Lower leg skin (tissue), 4 donors: Measurements from ENCODE around the gene CAMTA1. TPM values are rescaled to one million over a fixed set of nuclear protein-coding genes. Genes with fewer than 3 reads are reported as not detected.

Source experiments
- DNase-seq, 2 donors: peaks; one replicate each; pipeline ENCODE4 v3.0.0-alpha.2; 2019; ENCODE audit warnings: low spot score in 2 of 2
- H3K4me3 ChIP-seq: fragments of 200-600 bp; sonication (generic); 2 replicates; pipeline ENCODE4 v1.5.1; 2017; ENCODE audit warnings: mild to moderate bottlenecking, low read depth; ENCODE audit not compliant: poor library complexity, severe bottlenecking
- CTCF ChIP-seq, 3 donors: fragments of 450-650 bp; IDR thresholded peaks; one replicate each; pipeline ENCODE4 v1.5.1; 2016; ENCODE audit warnings: antibody characterized with exemption in 3 of 3, mild to moderate bottlenecking in 3 of 3, moderate library complexity in 2 of 3
- POLR2A ChIP-seq, 2 donors: fragments of 450-650 bp; IDR thresholded peaks; one replicate each; pipeline ENCODE4 v1.6.1; 2016 to 2017; ENCODE audit warnings: antibody characterized with exemption in 2 of 2, mild to moderate bottlenecking in 1 of 2, moderate library complexity in 1 of 2
- WGBS, 2 donors: methylation state at CpG; one replicate each; pipeline ENCODE4 v1.1.5; 2018; 5-methylcytosine and 5-hydroxymethylcytosine counted together
- intact Hi-C: fragments of 100-400 bp; cut with DNase I; formaldehyde crosslinking; loops from one replicate; pipeline ENCODE4 v1.15.0; 2023; ENCODE audit warnings: low total_unique reads
- total RNA-seq, 4 donors: library from RNA; depleted of rRNA; stranded (reverse); fragments of >200 nt; gene quantifications; one replicate each; pipeline ENCODE4 v1.1.0, GENCODE V29; 2016

Gene CAMTA1
- total RNA-seq, 4 donors from 2014 or later = 24.4 to 52.3 (median 32.9) TPM

DNA sequence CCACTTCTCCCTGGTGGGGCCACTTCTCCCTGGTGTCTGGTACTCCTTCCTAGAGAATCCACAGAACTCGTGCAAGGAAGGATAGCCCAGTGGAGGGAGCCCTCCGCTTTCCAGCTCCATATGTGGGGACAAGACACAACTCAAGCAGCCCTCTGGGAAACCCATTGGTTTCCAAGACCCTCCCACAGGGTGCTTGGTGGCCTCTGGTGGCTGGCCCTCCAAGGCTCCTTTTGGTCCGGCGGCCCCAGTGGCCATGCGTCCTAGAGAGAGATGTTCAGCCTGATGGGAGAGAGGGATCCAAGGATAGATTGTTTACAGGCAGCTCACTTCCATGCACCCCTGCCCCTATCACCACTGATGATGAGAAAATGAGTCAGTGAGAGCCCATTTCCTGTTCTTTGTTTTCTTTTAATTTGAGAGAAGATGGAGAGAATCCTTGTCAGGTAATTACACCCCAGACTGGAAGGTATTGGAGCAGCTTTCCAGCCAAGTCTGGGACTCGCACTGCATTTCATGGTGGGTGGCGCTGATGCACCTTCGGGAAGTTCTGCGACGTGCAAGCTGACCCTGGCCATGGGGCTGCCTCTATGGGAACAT lies 499.7 kb downstream of the CAMTA1 start:
- DNase-seq = peak in 1 of 2 donors; percentile 18
- TF ChIP-seq CTCF (IDR thresholded peaks at IDR 0.05) (no peak), POLR2A (IDR thresholded peaks at IDR 0.05) (no peak)
- no peak overlapping the region for H3K4me3 ChIP-seq
- WGBS, 2 donors = 90 to 94% methylated on average over 10 of the region's 10 CpGs
- intact Hi-C loops = no loop called here

DNA sequence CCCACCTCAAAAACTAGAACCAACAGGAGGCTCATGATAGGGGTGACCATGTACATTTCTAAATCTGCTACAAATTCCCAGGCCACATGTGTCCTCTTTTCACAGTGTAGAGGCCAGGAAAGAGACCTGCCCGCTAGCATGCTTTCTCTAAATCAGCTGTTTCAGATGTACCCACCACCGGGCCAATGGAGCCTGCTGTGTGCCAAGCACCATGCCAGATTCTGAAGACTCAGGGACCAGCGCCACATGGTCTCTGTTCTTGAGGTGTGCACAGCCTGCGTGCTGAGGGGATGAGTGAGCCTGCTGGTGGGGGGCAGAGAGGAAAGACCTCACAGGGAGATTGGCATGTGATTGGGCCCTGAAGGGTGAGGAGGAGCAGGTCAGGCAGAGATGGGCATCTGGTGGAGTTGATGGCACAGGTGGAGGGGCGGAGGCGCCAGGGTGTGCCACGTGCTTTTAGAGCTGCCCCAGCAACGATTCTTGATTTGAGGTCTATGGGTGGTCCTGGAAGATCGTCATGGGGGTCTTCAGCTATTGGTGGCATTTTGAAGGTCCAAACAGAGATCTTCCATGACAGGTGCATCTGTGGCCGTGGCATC lies 500.7 kb downstream of the CAMTA1 start:
- intact Hi-C loops = no loop called here
- TF ChIP-seq POLR2A (IDR thresholded peaks at IDR 0.05) = no peak
- no peak for TF ChIP-seq CTCF (IDR thresholded peaks at IDR 0.05)
- DNase-seq = peak in 1 of 2 donors; percentile 63
- H3K4me3 ChIP-seq = no peak overlapping the region
- WGBS, 2 donors = 90 to 95% methylated on average over 10 of the region's 10 CpGs

DNA sequence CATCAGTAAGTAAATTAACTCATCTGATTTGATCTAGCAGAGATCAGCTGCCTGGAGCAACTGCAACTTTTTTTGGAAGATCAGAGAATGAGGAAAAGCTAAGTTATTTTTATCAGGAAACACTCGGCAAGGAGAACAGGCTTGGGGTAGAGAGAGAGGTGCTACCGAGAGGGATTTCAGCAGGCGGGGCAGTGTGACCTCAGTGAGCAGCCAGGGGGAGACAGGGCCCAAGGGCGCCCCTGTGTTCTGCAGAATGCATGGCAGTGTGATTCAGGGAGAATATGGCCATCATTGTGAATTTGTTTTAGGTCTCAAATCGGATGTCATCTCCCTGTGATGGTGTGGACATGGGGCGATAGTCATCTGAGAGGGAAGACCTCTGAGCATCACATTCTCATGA lies 501.8 kb downstream of the CAMTA1 start:
- WGBS, 2 donors = 73 to 81% methylated on average over 6 of the region's 6 CpGs
- H3K4me3 ChIP-seq = no peak overlapping the region
- intact Hi-C loops = no loop called here
- DNase-seq = peak in 1 of 2 donors; percentile 17
- TF ChIP-seq CTCF (IDR thresholded peaks at IDR 0.05) (no peak), POLR2A (IDR thresholded peaks at IDR 0.05) (no peak)

DNA sequence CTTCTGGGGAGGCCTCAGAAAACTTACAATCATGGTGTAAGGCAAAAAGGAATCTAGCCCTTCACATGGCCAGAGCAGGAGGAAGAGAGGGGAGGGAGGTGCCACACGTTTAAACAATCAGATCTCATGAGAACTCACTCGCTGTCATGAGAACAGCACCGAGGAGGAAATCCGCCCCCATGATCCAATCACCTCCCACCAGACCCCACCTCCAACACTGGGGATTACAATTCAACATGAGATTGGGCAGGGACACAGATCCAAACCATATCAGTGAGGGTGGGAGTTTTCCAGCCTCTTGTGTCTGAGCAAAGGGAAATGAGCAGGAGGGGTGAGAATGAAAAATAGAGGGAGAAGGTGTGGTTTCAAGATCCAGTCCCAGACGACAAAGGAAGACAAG lies 503.7 kb downstream of the CAMTA1 start:
- peak in 1 of 2 donors; percentile 13 for DNase-seq
- WGBS, 2 donors = 59 to 63% methylated on average over 5 of the region's 5 CpGs
- no peak overlapping the region for H3K4me3 ChIP-seq
- TF ChIP-seq CTCF (IDR thresholded peaks at IDR 0.05) (no peak), POLR2A (IDR thresholded peaks at IDR 0.05) (no peak)
- intact Hi-C loops = no loop called here

GRCh38 chr1:7289694-7290093 lies 504.4 kb downstream of the CAMTA1 start:
- 85 to 100% methylated on average over 2 of the region's 2 CpGs for WGBS, 2 donors
- H3K4me3 ChIP-seq = no peak overlapping the region
- DNase-seq = peak in 1 of 2 donors; percentile 25
- intact Hi-C loops = no loop called here
- TF ChIP-seq POLR2A (IDR thresholded peaks at IDR 0.05) = no peak

- intact Hi-C loops = no loop called here
- WGBS, 2 donors = 63 to 69% methylated on average over 14 of the region's 14 CpGs
- H3K4me3 ChIP-seq = no peak overlapping the region
- TF ChIP-seq CTCF (IDR thresholded peaks at IDR 0.05) (no peak), POLR2A (IDR thresholded peaks at IDR 0.05) (no peak)
- peak in 1 of 2 donors; percentile 58 for DNase-seq
Observed at GRCh38 chr1:7290971-7291970, 506.0 kb downstream of the CAMTA1 start.
